K562 (cell line): ENCODE results near the gene PGAP3. TPM values are rescaled to one million over a fixed set of nuclear protein-coding genes. Genes with fewer than 3 reads are reported as not detected.

Experiments
- ATAC-seq: fragments of 200-7000 bp; cut with Tn5 transposase; 3 replicates; pipeline ENCODE4 v1.9.1; 2020; ENCODE audit warnings: moderate library complexity
- BruUV-seq: library from RNA; stranded (reverse); fragments of 400-500 nt; replicated peaks from 2 replicates; lab custom pipeline; 2021; lab: Mats Ljungman, UMichigan
- CTCF ChIA-PET: fragments of 300-600 bp; formaldehyde crosslinking; extraction: SDS; loops from one replicate; lab custom pipeline; 2021; ENCODE audit warnings: low intra/inter-chr PET ratio; lab: Yijun Ruan, JAX
- POLR2A ChIA-PET: fragments of 300-600, 350-650 bp; sonication (Branson Sonifier 250); formaldehyde crosslinking; extraction: SDS; loops from one replicate; lab custom pipeline; 2021; ENCODE audit warnings: antibody characterized with exemption, inconsistent platforms; lab: Yijun Ruan, JAX
- DNase-seq, 4 experiments: peaks; one replicate each; pipeline versions ENCODE4 v3.0.0 to v3.0.0-alpha.2; 2011 to 2018; ENCODE audit warnings: low spot score in 3 of 4, mixed read lengths in 3 of 4; ENCODE audit errors: extremely low read depth in 1 of 4
- FAIRE-seq: peaks from 2 replicates; lab custom pipeline; 2011; peaks lifted over from hg19 to GRCh38; lab: Jason Lieb, UNC
- H2AFZ ChIP-seq: 2 replicates; pipeline ENCODE4 v1.6.0; 2011; ENCODE audit warnings: low read depth, low read length, control low read depth, inconsistent platforms
- H3K27ac ChIP-seq: fragments of 200-600 bp; 3 replicates; pipeline ENCODE4 v1.8.0; 2011; ENCODE audit warnings: low read depth, mild to moderate bottlenecking, control low read depth, inconsistent platforms, low read length, moderate library complexity, mixed read lengths; ENCODE audit errors: extremely low read depth
- H3K27me3 ChIP-seq, 2 experiments: fragments of 300-600 bp in 1 of 2; 2 replicates in 1 of 2; 3 replicates in 1 of 2; pipeline versions ENCODE4 v1.6.0 to v1.8.0; 2011; ENCODE audit warnings: inconsistent platforms in 2 of 2, low read length in 2 of 2, mild to moderate bottlenecking in 1 of 2, mixed read lengths in 1 of 2, moderate library complexity in 1 of 2; ENCODE audit not compliant: control insufficient read depth in 2 of 2, insufficient read depth in 2 of 2
- H3K36me3 ChIP-seq: fragments of 300-600 bp; 3 replicates; pipeline ENCODE4 v1.8.0; 2011; ENCODE audit warnings: mild to moderate bottlenecking, low read length, inconsistent platforms; ENCODE audit not compliant: control insufficient read depth, insufficient read depth
- H3K4me1 ChIP-seq, 2 experiments: fragments of 200-600 bp in 1 of 2; replicated peaks in 1 of 2; 2 replicates in 1 of 2; 3 replicates in 1 of 2; pipeline versions ENCODE4 v1.5.1 to v1.8.0; 2011; ENCODE audit warnings: inconsistent platforms in 2 of 2, low read length in 2 of 2, mild to moderate bottlenecking in 1 of 2, mixed read lengths in 1 of 2, moderate library complexity in 1 of 2; ENCODE audit not compliant: control insufficient read depth in 2 of 2, insufficient read depth in 2 of 2
- H3K4me2 ChIP-seq: 2 replicates; pipeline ENCODE4 v1.6.1; 2011; ENCODE audit warnings: low read length, control low read depth, inconsistent platforms, mixed read lengths; ENCODE audit not compliant: insufficient read depth
- H3K4me3 ChIP-seq: fragments of 200-600 bp; sonication (generic), shearing (Covaris generic); 2 replicates; pipeline ENCODE4 v1.5.1; 2016; ENCODE audit warnings: control low read depth, inconsistent platforms
- H3K79me2 ChIP-seq: fragments of 200-600 bp; 3 replicates; pipeline ENCODE4 v1.8.0; 2011; ENCODE audit warnings: low read length, inconsistent platforms; ENCODE audit not compliant: control insufficient read depth, insufficient read depth
- H3K9ac ChIP-seq, 2 experiments: 2 replicates each; pipeline versions ENCODE4 v1.6.0 to v1.6.1; 2011; ENCODE audit warnings: low read depth in 2 of 2, low read length in 2 of 2, control low read depth in 1 of 2, inconsistent platforms in 1 of 2, mild to moderate bottlenecking in 1 of 2, mixed read lengths in 1 of 2; ENCODE audit not compliant: insufficient read depth in 1 of 2
- H3K9me1 ChIP-seq: one replicate; pipeline ENCODE4 v1.6.0; 2011; ENCODE audit warnings: inconsistent platforms, mild to moderate bottlenecking, low read length, moderate library complexity; ENCODE audit not compliant: control insufficient read depth, insufficient read depth
- H3K9me3 ChIP-seq: replicated peaks from 2 replicates; pipeline ENCODE4 v1.5.1; 2011; ENCODE audit warnings: low read depth, low read length, inconsistent platforms; ENCODE audit not compliant: control insufficient read depth, insufficient read depth
- H4K20me1 ChIP-seq: replicated peaks from 2 replicates; pipeline ENCODE4 v1.6.1; 2011; ENCODE audit warnings: low read length, inconsistent platforms, mixed read lengths; ENCODE audit not compliant: control insufficient read depth, insufficient read depth
- FOXJ2 ChIP-seq: fragments of 200-800 bp; sonication (Bioruptor generic); IDR thresholded peaks from 2 replicates; pipeline ENCODE4 v1.6.1; 2016; ENCODE audit warnings: missing genetic modification characterization, missing compliant biosample characterization
- GTF2F1 ChIP-seq: IDR thresholded peaks from 2 replicates; pipeline ENCODE4 v1.6.1; 2011; ENCODE audit warnings: low read depth, low read length, improper control_type of control experiment
- HMGXB4 ChIP-seq: sonication (generic); formaldehyde crosslinking; IDR thresholded peaks from 2 replicates; pipeline ENCODE4 v1.8.1; 2023; ENCODE audit warnings: mild to moderate bottlenecking, missing genetic modification reagents
- IFI16 ChIP-seq: fragments of 250-450 bp; sonication (Bioruptor Pico); IDR thresholded peaks from 2 replicates; pipeline ENCODE4 v2.1.2; 2022; ENCODE audit warnings: mild to moderate bottlenecking, inconsistent platforms
- NR2C1 ChIP-seq, 2 experiments: fragments of 450-650 bp; IDR thresholded peaks; 2 replicates each; pipeline ENCODE4 v1.6.1; 2017; ENCODE audit warnings: mild to moderate bottlenecking in 2 of 2, antibody characterized with exemption in 1 of 2, inconsistent platforms in 1 of 2, missing compliant biosample characterization in 1 of 2, missing genetic modification characterization in 1 of 2
- REST ChIP-seq, 2 experiments: fragments of 450-650 bp; formaldehyde crosslinking in 1 of 2; IDR thresholded peaks; 2 replicates each; pipeline versions ENCODE4 v1.4.0 to v1.6.1; 2014 to 2020; ENCODE audit warnings: mild to moderate bottlenecking in 2 of 2, borderline replicate concordance in 1 of 2, low read depth in 1 of 2
- ZNF12 ChIP-seq: sonication (generic); formaldehyde crosslinking; IDR thresholded peaks from 2 replicates; pipeline ENCODE4 v1.4.0; 2020; ENCODE audit warnings: mild to moderate bottlenecking, missing genetic modification reagents
- ZNF324 ChIP-seq: fragments of 250-450 bp; sonication (Bioruptor Pico); IDR thresholded peaks from 2 replicates; pipeline ENCODE4 v1.4.0; 2020; ENCODE audit warnings: mild to moderate bottlenecking
- ZNF384 ChIP-seq: IDR thresholded peaks from 2 replicates; pipeline ENCODE4 v1.6.1; 2012; ENCODE audit warnings: low read depth, low read length, improper control_type of control experiment
- WGBS: fragments of 100-300 bp; shearing (Covaris generic); methylation state at CpG from one replicate; pipeline ENCODE4 v1.1.6; 2016; ENCODE audit warnings: low coverage, mixed read lengths; ENCODE audit not compliant: insufficient coverage; ENCODE audit errors: missing lambda C conversion rate; 5-methylcytosine and 5-hydroxymethylcytosine counted together
- in situ Hi-C: fragments of 300-500 bp; cut with MboI; formaldehyde crosslinking; loops from 4 replicates; pipeline ENCODE4 v1.15.0; 2018; ENCODE audit warnings: inconsistent platforms, mixed read lengths
- intact Hi-C: fragments of 100-400 bp; cut with micrococcal nuclease; formaldehyde crosslinking; loops from 2 replicates; pipeline ENCODE4 v1.14.2; 2022
- polyA plus RNA-seq, 8 experiments: library from polyadenylated mRNA; depleted of rRNA in 4 of 8; stranded (reverse) in 5 of 8; unstranded in 3 of 8; fragments of >200 nt; fragmentation: Nextera tagmentation in 2 of 8; fragmentation: Illumina TruSeq in 1 of 8; extraction: Ambion mirVana in 2 of 8; extraction: Trizol in 1 of 8; gene quantifications; 2 replicates each; pipeline versions ENCODE4 v1.2.1 to v1.2.3, GENCODE V29; 2011 to 2014; ENCODE audit warnings: inconsistent platforms in 1 of 8, missing spikeins in 1 of 8
- total RNA-seq, 7 experiments: library from RNA; depleted of rRNA in 6 of 7; stranded (reverse); fragments of >200 nt in 6 of 7; fragmentation: Illumina TruSeq in 2 of 7; extraction: Trizol in 2 of 7; gene quantifications; 2 replicates each; pipeline versions ENCODE4 v1.2.1 to v1.2.3, GENCODE V29; 2011 to 2021; ENCODE audit warnings: low replicate concordance in 1 of 7

Gene PGAP3
- total and polyA plus RNA-seq, 9 of the 15 experiments (the other 6 are each of a cell fraction or from before 2014, with no cell fraction given): 0.38 to 9.4 (median 4.5) TPM

GRCh38 chr17:39678340-39679116, 9.3 kb downstream of the PGAP3 start:
- CTCF ChIA-PET: interaction anchor here (0.6 kb wide), 1 partner anchor 205 kb away, joined by 4 read pairs; no protein-coding TSS in a partner anchor
- no peaks in the 10 kb centered on the region for H3K79me2 ChIP-seq
- H3K4me2 ChIP-seq: no peak overlapping the region
- no peak overlapping the region for H3K27ac ChIP-seq
- H3K9me1 ChIP-seq: no peaks in the 10 kb centered on the region
- FAIRE-seq (peak; percentile 62), DNase-seq (no peak), ATAC-seq (no peak)
- H3K27me3 ChIP-seq: no peaks in the 10 kb centered on the region
- in situ Hi-C loops (no loop called here), intact Hi-C loops (no loop called here)
- TF ChIP-seq ZNF384 (no peak), HMGXB4 (no peak), FOXJ2 (tag) (no peak), REST (IDR thresholded peaks at IDR 0.05; ENCODE audit: borderline replicate concordance) (no peak), REST (CRISPR knock-in tag; IDR thresholded peaks at IDR 0.05; ENCODE audit: low read depth) (no peak), ZNF12 (CRISPR knock-in tag) (no peak), IFI16 (CRISPR knock-in tag) (no peak), ZNF324 (CRISPR knock-in tag) (no peak), GTF2F1 (no peak), NR2C1 (IDR thresholded peaks at IDR 0.05) (no peak), NR2C1 (tag; IDR thresholded peaks at IDR 0.05) (no peak)
- no TSS peak for BruUV-seq
- no peak overlapping the region for H3K4me3 ChIP-seq
- peak overlapping the region in 1 of 2 experiments; percentile 70; a peak in 2 of 4 replicates for H3K9ac ChIP-seq
- 77% methylated on average over 12 of the region's 13 CpGs for WGBS
- H3K9me3 ChIP-seq: no peaks in the 10 kb centered on the region
- peaks cover 5% of the 10 kb centered on the region; the same call in 2 of the 3 replicates for H3K36me3 ChIP-seq
- peaks cover 36 to 50% of the 10 kb centered on the region in 2 experiments; a peak in 4 of 5 replicates for H3K4me1 ChIP-seq
- H4K20me1 ChIP-seq: no peaks in the 10 kb centered on the region
- POLR2A ChIA-PET: interaction anchor here (0.6 to 2.2 kb wide), 5 partner anchors 9 to 57 kb away, joined by 3 to 16 read pairs (median 3); partner anchors contain the start of gene PGAP3
- no peak overlapping the region for H2AFZ ChIP-seq
